IgD-negative memory B cell (primary cell): Measurements from ENCODE around the gene TDRD5. TPM values are rescaled to one million over a fixed set of nuclear protein-coding genes. Genes with fewer than 3 reads are reported as not detected.
"Not testable (repeated sequence)": the region's sequence is repeated elsewhere in the genome, so short reads cannot be mapped to it uniquely, and the experiment has no call there.

Experiments used
- H3K27ac Mint-ChIP-seq, 3 donors: one replicate each; pipeline ENCODE4 v1.8.0; 2020 to 2022; ENCODE audit warnings: mild to moderate bottlenecking in 3 of 3, mixed read lengths in 3 of 3, moderate library complexity in 1 of 3
- H3K27me3 Mint-ChIP-seq: one replicate; pipeline ENCODE4 v1.8.0; 2021; ENCODE audit warnings: mixed read lengths
- H3K36me3 Mint-ChIP-seq: one replicate; pipeline ENCODE4 v1.8.0; 2020; ENCODE audit warnings: mild to moderate bottlenecking, mixed read lengths
- H3K4me1 Mint-ChIP-seq, 3 donors: one replicate each; pipeline ENCODE4 v1.8.0; 2020 to 2022; ENCODE audit warnings: mixed read lengths in 3 of 3, mild to moderate bottlenecking in 1 of 3
- H3K4me3 Mint-ChIP-seq, 4 donors: one replicate each; pipeline ENCODE4 v1.8.0; 2020 to 2022; ENCODE audit warnings: mild to moderate bottlenecking in 4 of 4, mixed read lengths in 4 of 4, moderate library complexity in 3 of 4
- H3K9me3 Mint-ChIP-seq, 3 donors: one replicate each; pipeline ENCODE4 v1.8.0; 2020 to 2021; ENCODE audit warnings: mixed read lengths in 3 of 3, mild to moderate bottlenecking in 1 of 3
- polyA plus RNA-seq: library from polyadenylated mRNA; unstranded; fragments of 300-500 nt; fragmentation: Illumina TruSeq; gene quantifications from one replicate; pipeline ENCODE4 v1.2.3, GENCODE V29; 2021

TDRD5 gene
- polyA plus RNA-seq, 1 donor from 2014 or later: not detected

DNA sequence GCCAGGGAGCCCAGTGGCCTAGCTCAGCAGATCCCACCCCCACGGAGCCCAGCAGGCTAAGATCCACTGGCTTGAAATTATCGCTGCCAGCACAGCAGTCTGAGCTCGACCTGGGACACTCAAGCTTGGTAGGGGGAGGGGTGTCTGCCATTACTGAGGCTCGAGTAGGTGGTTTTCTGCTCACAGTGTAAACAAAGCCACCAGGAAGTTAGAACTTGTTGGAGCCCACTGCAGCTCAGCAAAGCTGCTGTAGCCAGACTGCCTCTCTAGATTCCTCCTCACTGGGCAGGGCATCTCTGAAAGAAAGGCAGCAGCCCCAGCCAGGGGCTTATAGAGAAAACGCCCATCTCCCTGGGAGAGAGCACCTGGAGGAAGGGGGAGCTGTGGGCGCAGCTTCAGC lies 102.9 kb downstream of the TDRD5 start:
- peaks cover 14% of the 10 kb centered on the region for H3K27me3 Mint-ChIP-seq
- not testable (repeated sequence) for H3K27ac Mint-ChIP-seq, H3K9me3 Mint-ChIP-seq, H3K4me1 Mint-ChIP-seq, H3K36me3 Mint-ChIP-seq, H3K4me3 Mint-ChIP-seq

DNA sequence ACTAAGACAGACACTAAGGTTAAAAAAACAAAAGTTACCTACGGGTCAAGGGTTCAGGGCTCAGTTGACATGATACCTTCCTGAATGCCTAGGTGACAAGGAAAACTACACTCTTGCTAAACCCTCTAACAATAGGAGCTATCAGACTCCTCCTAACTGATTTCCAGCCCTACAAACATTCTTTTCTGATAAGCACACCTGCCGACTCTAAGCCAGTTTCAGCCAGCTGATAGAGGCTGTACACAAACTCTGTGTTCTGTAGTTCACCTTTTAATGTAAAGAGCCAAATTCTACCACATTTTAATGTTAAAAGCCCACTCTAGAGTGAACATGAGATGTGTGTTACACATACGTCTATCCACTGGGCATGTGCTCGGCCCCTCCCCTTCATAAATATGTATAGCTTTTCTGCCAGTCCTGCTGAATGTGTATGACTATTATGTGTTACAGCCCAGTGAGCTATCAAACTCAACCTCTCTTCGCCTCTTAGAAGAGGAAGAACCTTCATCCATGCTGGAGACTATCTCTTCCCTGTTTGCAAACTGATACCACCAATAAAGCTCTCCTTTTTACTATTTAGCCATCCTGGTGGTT lies 111.4 kb downstream of the TDRD5 start:
- no peak overlapping the region for H3K27ac Mint-ChIP-seq
- H3K4me1 Mint-ChIP-seq: no peaks in the 10 kb centered on the region
- H3K4me3 Mint-ChIP-seq: no peak overlapping the region
- peaks cover 0 to 4% (median 2%) of the 10 kb centered on the region in 3 donors for H3K9me3 Mint-ChIP-seq
- no peaks in the 10 kb centered on the region for H3K36me3 Mint-ChIP-seq
- H3K27me3 Mint-ChIP-seq: peaks cover 2% of the 10 kb centered on the region

GRCh38 chr1:179706339-179706941 lies 114.8 kb downstream of the TDRD5 start:
- peaks cover 0 to 3% (median 0%) of the 10 kb centered on the region in 3 donors for H3K4me1 Mint-ChIP-seq
- no peaks in the 10 kb centered on the region for H3K9me3 Mint-ChIP-seq
- H3K36me3 Mint-ChIP-seq: no peaks in the 10 kb centered on the region
- no peak overlapping the region for H3K27ac Mint-ChIP-seq
- no peak overlapping the region for H3K4me3 Mint-ChIP-seq
- peaks cover 7% of the 10 kb centered on the region for H3K27me3 Mint-ChIP-seq

DNA sequence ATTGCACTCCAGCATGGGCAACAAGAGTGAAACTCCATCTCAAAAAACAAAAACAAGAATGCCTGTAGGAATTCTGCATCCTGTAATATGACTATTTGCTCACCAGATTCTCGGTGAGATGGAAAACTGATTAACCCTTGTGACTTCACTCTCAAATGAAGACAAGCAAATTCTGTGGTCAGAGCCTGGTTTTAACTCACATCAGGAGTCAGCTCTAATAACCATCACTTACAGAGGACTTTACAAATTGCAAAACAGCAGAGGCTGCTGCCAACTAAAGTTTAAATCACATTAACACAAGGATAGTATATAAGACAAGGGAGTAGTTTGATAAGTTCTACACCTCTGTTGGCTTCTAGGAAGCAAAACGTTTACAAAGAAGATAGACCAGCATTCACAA lies 115.8 kb downstream of the TDRD5 start:
- Mint-ChIP-seq H3K4me3 (no peak overlapping the region), H3K27ac (no peak overlapping the region), H3K36me3 (peaks cover 3% of the 10 kb centered on the region)

DNA sequence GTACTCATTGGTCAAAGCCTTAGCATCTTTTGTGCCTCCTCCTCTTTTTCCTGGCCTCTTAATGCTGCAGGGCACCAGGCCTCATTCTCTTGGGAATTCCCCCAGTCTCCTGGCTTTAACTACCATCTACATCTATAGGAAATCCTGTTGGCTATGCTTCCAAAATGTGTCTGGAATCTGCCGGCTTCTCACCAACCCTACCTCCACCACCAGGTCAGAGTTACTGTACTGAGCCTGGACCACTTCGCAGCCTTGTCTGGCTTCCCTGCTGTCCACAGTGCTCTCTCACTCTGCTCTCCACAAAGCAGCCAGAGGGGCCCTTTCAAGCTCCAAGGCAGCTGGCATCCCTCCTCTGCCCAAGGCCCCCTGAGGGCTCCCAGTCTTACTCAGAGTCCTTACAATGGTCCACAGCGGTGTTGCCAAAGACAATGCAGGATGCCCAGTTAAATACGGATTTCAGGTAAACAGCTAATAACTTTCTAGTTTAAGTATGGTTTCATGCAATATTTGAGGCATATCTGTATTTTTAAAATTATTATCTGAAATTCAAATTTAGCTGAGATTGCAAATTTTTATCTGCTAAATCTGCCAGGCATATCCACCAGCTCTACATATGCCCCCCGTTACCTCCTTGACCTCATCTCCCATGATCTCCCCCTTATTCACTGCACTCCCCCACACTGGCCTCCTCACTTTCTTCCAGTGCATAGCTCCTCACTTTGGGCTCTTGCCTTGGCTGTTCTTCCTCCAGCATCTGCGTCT lies 117.0 kb downstream of the TDRD5 start:
- peaks cover 0 to 3% (median 0%) of the 10 kb centered on the region in 3 donors for H3K4me1 Mint-ChIP-seq
- no peak overlapping the region for H3K4me3 Mint-ChIP-seq
- H3K27ac Mint-ChIP-seq: no peak overlapping the region
- H3K36me3 Mint-ChIP-seq: peaks cover 3% of the 10 kb centered on the region
- H3K27me3 Mint-ChIP-seq: peaks cover 8% of the 10 kb centered on the region
- H3K9me3 Mint-ChIP-seq: peaks cover 2 to 12% (median 8%) of the 10 kb centered on the region in 3 donors

More for the DNA sequence above, 115.8 kb downstream of the TDRD5 start:
- Mint-ChIP-seq H3K9me3 (peaks cover 0 to 4% (median 4%) of the 10 kb centered on the region in 3 donors), H3K27me3 (peaks cover 8% of the 10 kb centered on the region), H3K4me1 (peaks cover 0 to 3% (median 0%) of the 10 kb centered on the region in 3 donors)

DNA sequence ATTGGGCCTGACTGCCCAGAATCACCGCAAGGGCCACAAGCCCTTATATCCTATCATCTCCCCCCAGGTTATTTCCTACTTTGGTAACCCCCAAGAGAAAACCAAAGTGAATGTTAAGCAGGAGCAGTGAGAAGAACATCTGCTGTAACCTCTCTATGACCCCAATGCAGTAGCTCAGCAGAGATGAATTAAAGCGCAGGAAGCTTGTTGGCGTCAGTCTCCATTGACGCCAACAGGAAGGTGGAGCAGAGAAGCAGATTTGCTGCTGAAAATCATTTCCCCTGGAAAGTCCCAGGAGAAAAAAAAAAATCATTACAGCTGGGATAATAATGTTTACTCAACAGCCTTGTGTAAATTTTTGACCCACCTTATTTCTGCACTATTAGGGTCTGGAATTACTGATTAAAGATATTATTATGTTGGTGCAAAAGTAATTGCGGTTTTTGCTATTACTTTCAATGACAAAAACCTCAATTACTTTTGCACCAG lies 118.3 kb downstream of the TDRD5 start:
- peaks cover 8% of the 10 kb centered on the region for H3K27me3 Mint-ChIP-seq
- no peak overlapping the region for H3K27ac Mint-ChIP-seq
- H3K4me1 Mint-ChIP-seq: peaks cover 0 to 3% (median 0%) of the 10 kb centered on the region in 3 donors
- no peak overlapping the region for H3K4me3 Mint-ChIP-seq
- H3K36me3 Mint-ChIP-seq: peaks cover 3% of the 10 kb centered on the region
- peaks cover 5 to 23% (median 15%) of the 10 kb centered on the region in 3 donors for H3K9me3 Mint-ChIP-seq

GRCh38 chr1:179714159-179714558 lies 122.5 kb downstream of the TDRD5 start:
- Mint-ChIP-seq H3K9me3 (peaks cover 15 to 63% (median 36%) of the 10 kb centered on the region in 3 donors), H3K36me3 (peaks cover 5% of the 10 kb centered on the region)

DNA sequence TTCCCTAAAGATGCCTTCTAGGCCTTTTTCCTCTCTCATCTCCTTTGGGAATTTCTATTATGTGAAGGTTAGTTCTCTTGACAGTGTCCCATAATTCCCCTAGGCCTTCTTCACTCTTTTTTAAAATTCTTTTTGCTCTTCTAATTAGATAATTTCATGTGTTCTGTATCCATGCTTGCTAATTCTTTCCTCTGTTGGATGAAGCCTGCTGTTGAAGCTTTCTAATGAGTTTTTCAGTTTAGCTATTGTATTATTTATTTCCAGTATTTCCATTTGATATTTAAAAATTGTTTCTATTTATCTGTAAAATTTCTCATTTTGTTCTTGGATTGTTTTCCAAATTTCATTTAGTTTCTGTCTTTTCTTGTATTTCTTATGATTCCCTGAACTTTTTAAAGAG lies 123.0 kb downstream of the TDRD5 start:
- peaks cover 0 to 3% (median 0%) of the 10 kb centered on the region in 3 donors for H3K4me1 Mint-ChIP-seq
- peaks cover 15 to 64% (median 41%) of the 10 kb centered on the region in 3 donors for H3K9me3 Mint-ChIP-seq
- H3K4me3 Mint-ChIP-seq: no peak overlapping the region
- H3K27ac Mint-ChIP-seq: no peak overlapping the region
- peaks cover 8% of the 10 kb centered on the region for H3K27me3 Mint-ChIP-seq
- H3K36me3 Mint-ChIP-seq: peaks cover 5% of the 10 kb centered on the region

More at GRCh38 chr1:179714159-179714558, 122.5 kb downstream of the TDRD5 start:
- Mint-ChIP-seq H3K4me1 (peaks cover 0 to 3% (median 0%) of the 10 kb centered on the region in 3 donors), H3K27ac (no peak overlapping the region), H3K27me3 (peaks cover 8% of the 10 kb centered on the region), H3K4me3 (no peak overlapping the region)

DNA sequence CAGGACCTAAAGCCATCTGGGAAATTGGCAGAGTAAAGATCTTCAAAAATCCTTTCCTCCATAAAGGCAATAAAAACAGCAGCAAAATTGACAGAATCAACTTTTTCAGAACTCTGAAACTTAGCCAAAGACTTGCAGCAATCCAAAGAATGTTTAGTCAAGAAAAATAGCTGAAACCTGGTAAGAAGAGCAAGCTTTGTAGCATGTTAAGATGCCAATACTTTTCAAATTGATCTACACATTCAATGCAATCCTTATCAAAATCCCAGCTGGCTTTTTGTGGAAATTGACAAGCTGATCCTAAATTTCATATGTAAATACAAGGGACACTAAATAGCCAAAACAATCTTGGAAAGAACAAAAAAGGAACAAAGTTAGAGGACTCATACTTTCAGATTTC lies 127.6 kb downstream of the TDRD5 start:
- H3K36me3 Mint-ChIP-seq: peaks cover 5% of the 10 kb centered on the region
- H3K9me3 Mint-ChIP-seq: peaks cover 18 to 59% (median 32%) of the 10 kb centered on the region in 3 donors
- H3K4me1 Mint-ChIP-seq: no peaks in the 10 kb centered on the region
- H3K27ac Mint-ChIP-seq: no peak overlapping the region
- H3K4me3 Mint-ChIP-seq: no peak overlapping the region
- peaks cover 4% of the 10 kb centered on the region for H3K27me3 Mint-ChIP-seq

GRCh38 chr1:179728271-179728670 lies 136.6 kb downstream of the TDRD5 start:
- Mint-ChIP-seq H3K27me3 (peaks cover 8% of the 10 kb centered on the region), H3K36me3 (no peaks in the 10 kb centered on the region), H3K4me1 (no peaks in the 10 kb centered on the region), H3K9me3 (no peaks in the 10 kb centered on the region), H3K27ac (no peak overlapping the region), H3K4me3 (no peak overlapping the region)

DNA sequence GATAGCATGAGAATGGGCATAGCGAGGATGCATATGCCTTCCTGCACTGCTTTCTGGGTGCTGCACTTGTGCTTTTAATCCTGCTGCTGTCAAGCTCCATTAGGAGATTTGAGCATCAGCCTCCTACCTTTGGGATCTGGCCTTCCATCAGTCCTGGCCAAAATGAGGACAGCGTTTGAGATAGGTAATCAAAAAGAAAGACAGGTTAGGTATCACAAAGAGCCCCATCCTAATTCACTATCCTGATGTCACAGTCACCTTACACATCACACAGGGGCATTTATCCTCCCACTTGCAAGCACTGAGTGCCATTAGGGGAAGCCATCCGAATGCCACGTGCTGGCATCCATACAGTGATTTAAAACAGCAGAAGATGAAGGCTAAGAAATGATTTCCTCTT lies 138.2 kb downstream of the TDRD5 start:
- H3K9me3 Mint-ChIP-seq: no peaks in the 10 kb centered on the region
- H3K36me3 Mint-ChIP-seq: peaks cover 4% of the 10 kb centered on the region
- H3K27me3 Mint-ChIP-seq: peaks cover 8% of the 10 kb centered on the region
- H3K4me3 Mint-ChIP-seq: no peak overlapping the region
- H3K4me1 Mint-ChIP-seq: no peaks in the 10 kb centered on the region
- no peak overlapping the region for H3K27ac Mint-ChIP-seq

GRCh38 chr1:179731643-179732042 lies 140.0 kb downstream of the TDRD5 start:
- Mint-ChIP-seq H3K36me3 (peaks cover 5% of the 10 kb centered on the region), H3K9me3 (peaks cover 0 to 3% (median 0%) of the 10 kb centered on the region in 3 donors), H3K4me1 (no peaks in the 10 kb centered on the region), H3K4me3 (no peak overlapping the region), H3K27ac (no peak overlapping the region), H3K27me3 (peaks cover 12% of the 10 kb centered on the region)
